H1 (cell line): Measurements from ENCODE around the gene TRABD. TPM values are rescaled to one million over a fixed set of nuclear protein-coding genes. Genes with fewer than 3 reads are reported as not detected.

Experiments
- CTCF ChIA-PET: fragments of 300-600 bp; sonication (Branson Sonifier 250); formaldehyde crosslinking; loops from one replicate; lab custom pipeline; 2021; ENCODE audit not compliant: partially characterized antibody; lab: Charles Lee
- POLR2A ChIA-PET: fragments of 300-600 bp; sonication (Branson Sonifier 250); formaldehyde crosslinking; loops from one replicate; lab custom pipeline; 2021; ENCODE audit warnings: inconsistent platforms; ENCODE audit not compliant: partially characterized antibody; lab: Charles Lee
- DNase-seq, 2 experiments: peaks; one replicate each; pipeline versions ENCODE4 v3.0.0 to v3.0.0-alpha.2; 2010 to 2022; ENCODE audit warnings: low spot score in 2 of 2, low read depth in 1 of 2, mixed read lengths in 1 of 2
- FAIRE-seq: peaks from 2 replicates; lab custom pipeline; 2011; peaks lifted over from hg19 to GRCh38; lab: Jason Lieb, UNC
- H2AFZ ChIP-seq: 2 replicates; pipeline ENCODE4 v1.8.1; 2012; ENCODE audit warnings: low read length, inconsistent platforms
- H2AK5ac ChIP-seq: 2 replicates; pipeline ENCODE4 v1.6.1; 2013; ENCODE audit warnings: low read depth, low read length
- H2BK120ac ChIP-seq: replicated peaks from 2 replicates; pipeline ENCODE3; 2013; ENCODE audit warnings: low read depth, low read length, inconsistent platforms
- H2BK12ac ChIP-seq: 2 replicates; pipeline ENCODE4 v1.6.1; 2013; ENCODE audit warnings: low read depth, low read length
- H2BK15ac ChIP-seq: 2 replicates; pipeline ENCODE4 v1.6.1; 2013; ENCODE audit warnings: low read length
- H2BK20ac ChIP-seq: 2 replicates; pipeline ENCODE4 v1.6.1; 2013; ENCODE audit warnings: low read length
- H2BK5ac ChIP-seq: 2 replicates; pipeline ENCODE4 v1.6.1; 2013; ENCODE audit warnings: low read depth, low read length
- H3K14ac ChIP-seq: 2 replicates; pipeline ENCODE4 v1.6.1; 2013; ENCODE audit warnings: inconsistent platforms; ENCODE audit not compliant: insufficient read length
- H3K18ac ChIP-seq: 2 replicates; pipeline ENCODE4 v1.6.1; 2013; ENCODE audit warnings: low read length; ENCODE audit errors: extremely low read depth
- H3K23ac ChIP-seq: 2 replicates; pipeline ENCODE4 v1.6.1; 2013; ENCODE audit warnings: inconsistent platforms; ENCODE audit not compliant: insufficient read length
- H3K23me2 ChIP-seq: 2 replicates; pipeline ENCODE4 v1.6.1; 2013; ENCODE audit warnings: low read depth, low read length
- H3K27ac ChIP-seq: 2 replicates; pipeline ENCODE4 v1.6.1; 2011; ENCODE audit warnings: low read depth, low read length, inconsistent platforms
- H3K27me3 ChIP-seq, 4 experiments: replicated peaks in 1 of 4; 1 replicate in 1 of 4; 2 replicates in 3 of 4; pipeline versions ENCODE4 v1.6.1 to v1.8.1; 2011 to 2013; ENCODE audit warnings: low read length in 3 of 4, mild to moderate bottlenecking in 3 of 4, inconsistent platforms in 2 of 4, mixed read lengths in 2 of 4, moderate library complexity in 1 of 4; ENCODE audit not compliant: control insufficient read depth in 3 of 4, insufficient read depth in 3 of 4; ENCODE audit errors: extremely low read depth in 1 of 4
- H3K36me3 ChIP-seq, 4 experiments: 2 replicates each; pipeline versions ENCODE4 v1.6.1 to v1.8.1; 2011 to 2013; ENCODE audit warnings: mild to moderate bottlenecking in 4 of 4, low read length in 3 of 4, moderate library complexity in 2 of 4, control low read depth in 1 of 4, inconsistent platforms in 1 of 4; ENCODE audit not compliant: insufficient read depth in 4 of 4, control insufficient read depth in 2 of 4
- H3K4ac ChIP-seq: replicated peaks from 2 replicates; pipeline ENCODE3; 2013; ENCODE audit warnings: low read length, low read depth, mixed read lengths, inconsistent platforms; ENCODE audit not compliant: insufficient read length
- H3K4me1 ChIP-seq, 4 experiments: replicated peaks in 1 of 4; 1 replicate in 1 of 4; 2 replicates in 3 of 4; pipeline versions ENCODE4 v1.6.1 to v1.8.1; 2011 to 2013; ENCODE audit warnings: low read length in 3 of 4, inconsistent platforms in 2 of 4, mixed read lengths in 1 of 4; ENCODE audit not compliant: insufficient read depth in 4 of 4, control insufficient read depth in 3 of 4
- H3K4me2 ChIP-seq, 2 experiments: 2 replicates each; pipeline versions ENCODE4 v1.6.1 to v1.8.1; 2011 to 2013; ENCODE audit warnings: low read depth in 2 of 2, low read length in 2 of 2, control low read depth in 1 of 2, inconsistent platforms in 1 of 2, mild to moderate bottlenecking in 1 of 2; ENCODE audit not compliant: insufficient read depth in 1 of 2
- H3K4me3 ChIP-seq, 4 experiments: fragments of 200-600, 300-600 bp in 1 of 4; sonication (generic), shearing (Covaris generic), sonication (Bioruptor Twin) in 1 of 4; 2 replicates each; pipeline versions ENCODE4 v1.5.1 to v1.8.1; 2011 to 2016; ENCODE audit warnings: low read length in 4 of 4, low read depth in 3 of 4, control low read depth in 2 of 4, inconsistent platforms in 2 of 4, mild to moderate bottlenecking in 2 of 4, mixed read lengths in 1 of 4, moderate library complexity in 1 of 4; ENCODE audit not compliant: insufficient read depth in 2 of 4; ENCODE audit errors: extremely low read depth in 1 of 4
- H3K56ac ChIP-seq: replicated peaks from 2 replicates; pipeline ENCODE3; 2013; ENCODE audit warnings: low read depth, mild to moderate bottlenecking, mixed read lengths, low read length, inconsistent platforms; ENCODE audit not compliant: insufficient read length
- H3K79me1 ChIP-seq: 2 replicates; pipeline ENCODE4 v1.6.1; 2013; ENCODE audit warnings: low read depth, low read length, control low read depth
- H3K79me2 ChIP-seq, 2 experiments: 2 replicates each; pipeline versions ENCODE4 v1.6.1 to v1.8.1; 2012 to 2013; ENCODE audit warnings: low read length in 2 of 2, mild to moderate bottlenecking in 2 of 2, inconsistent platforms in 1 of 2; ENCODE audit not compliant: insufficient read depth in 2 of 2, control insufficient read depth in 1 of 2
- H3K9ac ChIP-seq, 4 experiments: replicated peaks in 1 of 4; 1 replicate in 1 of 4; 2 replicates in 3 of 4; pipeline versions ENCODE4 v1.6.1 to v1.8.1; 2011 to 2013; ENCODE audit warnings: low read depth in 3 of 4, low read length in 3 of 4, control low read depth in 2 of 4, mild to moderate bottlenecking in 2 of 4, moderate library complexity in 2 of 4, inconsistent platforms in 1 of 4; ENCODE audit errors: extremely low read depth in 1 of 4
- H3K9me3 ChIP-seq, 2 experiments: 2 replicates each; pipeline versions ENCODE4 v1.6.1 to v1.8.1; 2012 to 2013; ENCODE audit warnings: mild to moderate bottlenecking in 2 of 2, moderate library complexity in 2 of 2, control low read depth in 1 of 2, inconsistent platforms in 1 of 2, low read depth in 1 of 2, low read length in 1 of 2, mixed read lengths in 1 of 2; ENCODE audit not compliant: insufficient read depth in 2 of 2
- H4K20me1 ChIP-seq, 2 experiments: replicated peaks in 1 of 2; 2 replicates each; pipeline versions ENCODE3 to v1.8.1; 2011 to 2013; ENCODE audit warnings: inconsistent platforms in 2 of 2, low read length in 2 of 2, mild to moderate bottlenecking in 1 of 2; ENCODE audit not compliant: insufficient read depth in 2 of 2, control insufficient read depth in 1 of 2
- H4K5ac ChIP-seq: 2 replicates; pipeline ENCODE4 v1.6.1; 2013; ENCODE audit warnings: low read length, low read depth, mixed read lengths, inconsistent platforms; ENCODE audit not compliant: insufficient read length
- H4K8ac ChIP-seq: 2 replicates; pipeline ENCODE4 v1.8.0; 2013; ENCODE audit warnings: mild to moderate bottlenecking, moderate library complexity, low read length, inconsistent platforms; ENCODE audit not compliant: insufficient read depth; ENCODE audit errors: extremely low read depth
- H4K91ac ChIP-seq: replicated peaks from 2 replicates; pipeline ENCODE3; 2013; ENCODE audit warnings: low read length, mixed read lengths, inconsistent platforms; ENCODE audit not compliant: insufficient read length
- NRF1 ChIP-seq: IDR thresholded peaks from 2 replicates; pipeline ENCODE4 v1.6.1; 2011; ENCODE audit warnings: mild to moderate bottlenecking, low read depth, low read length, improper control_type of control experiment
- SP2 ChIP-seq: IDR thresholded peaks from 2 replicates; pipeline ENCODE4 v1.6.1; 2012; ENCODE audit warnings: mild to moderate bottlenecking, low read length, inconsistent platforms
- YY1 ChIP-seq: IDR thresholded peaks from 2 replicates; pipeline ENCODE4 v1.6.1; 2011; ENCODE audit warnings: low read depth, mild to moderate bottlenecking, low read length
- WGBS, 2 experiments: shearing (Covaris generic) in 1 of 2; methylation state at CpG; one replicate each; pipeline versions ENCODE4 v1.1.6 to v1.1.7; 2013 to 2015; ENCODE audit warnings: low lambda C conversion rate in 2 of 2, mixed read lengths in 2 of 2, inconsistent platforms in 1 of 2, low coverage in 1 of 2, missing lambda C conversion rate in 1 of 2; ENCODE audit not compliant: insufficient replicate concordance in 2 of 2, insufficient coverage in 1 of 2, insufficient read length in 1 of 2; ENCODE audit errors: extremely low coverage in 1 of 2, missing lambda C conversion rate in 1 of 2; 5-methylcytosine and 5-hydroxymethylcytosine counted together
- polyA plus RNA-seq, 7 experiments: library from polyadenylated mRNA; depleted of rRNA in 3 of 7; stranded (reverse) in 5 of 7; unstranded in 2 of 7; fragments of >200 nt in 5 of 7; fragments of 200-250 nt in 2 of 7; gene quantifications; 1 replicate in 5 of 7; 2 replicates in 1 of 7; 4 replicates in 1 of 7; pipeline versions ENCODE4 v1.2.1 to v1.2.3, GENCODE V29; 2011 to 2013; ENCODE audit warnings: missing spikeins in 2 of 7, mixed read lengths in 2 of 7
- total RNA-seq: library from RNA; stranded (reverse); fragmentation: NEBNext Ultra II Directional; extraction: Animal tissue kit (Norgen Biotek cat#: 25700); gene quantifications from 2 replicates; pipeline ENCODE4 v1.2.1, GENCODE V29; 2021

TRABD gene
- total and polyA plus RNA-seq, 2 of the 8 experiments (the other 6 are each of a cell fraction or from before 2014, with no cell fraction given): 44.2 to 57.5 TPM

DNA sequence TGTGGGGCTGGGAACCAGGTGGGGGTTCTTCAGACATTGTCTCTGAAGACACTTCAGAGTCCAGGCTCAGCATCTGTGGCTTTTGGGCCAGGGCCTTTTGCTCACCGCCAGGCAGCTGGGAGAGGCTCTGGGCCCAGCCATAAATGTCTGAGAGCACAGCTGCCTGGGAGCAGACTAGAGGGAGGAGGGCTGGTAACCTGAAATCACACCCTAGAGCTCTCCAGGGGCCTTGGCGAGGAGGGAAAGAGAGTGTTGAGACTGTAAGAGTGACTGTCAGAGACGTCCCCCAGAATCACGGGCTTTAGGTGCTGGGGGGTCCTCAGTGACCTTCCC, 4.1 kb downstream of the TRABD start:
- CTCF ChIA-PET: interaction anchor here (0.8 to 4.4 kb wide), 12 partner anchors 12 to 130 kb away, joined by 3 to 21 read pairs (median 4); no protein-coding TSS in a partner anchor
- no peak overlapping the region for H2AK5ac ChIP-seq
- TF ChIP-seq SP2 (no peak), NRF1 (no peak), YY1 (no peak)

More for the DNA sequence above, 4.1 kb downstream of the TRABD start:
- Histone ChIP-seq H3K27me3 (peaks cover 0 to 6% (median 2%) of the 10 kb centered on the region in 4 experiments; a peak in 3 of 7 replicates), H3K23ac (no peak overlapping the region), H2BK15ac (no peak overlapping the region), H3K79me2 (peaks cover 0 to 23% of the 10 kb centered on the region in 2 experiments; a peak in 1 of 4 replicates), H2BK12ac (no peak overlapping the region), H3K9ac (no peak overlapping the region), H2BK120ac (no peak overlapping the region), H3K27ac (no peak overlapping the region), H3K79me1 (peaks cover 12% of the 10 kb centered on the region), H2AFZ (no peak overlapping the region), H3K9me3 (no peaks in the 10 kb centered on the region), H4K8ac (peak overlapping the region; percentile 71; the same call in 1 of the 2 replicates), H3K4ac (no peak overlapping the region), H3K23me2 (peaks cover 8% of the 10 kb centered on the region; the same call in 1 of the 2 replicates), H3K4me2 (peak overlapping the region; percentile 41 to 67; a peak in 2 of 4 replicates), H3K4me1 (peaks cover 2 to 23% (median 10%) of the 10 kb centered on the region in 4 experiments; a peak in 6 of 7 replicates), H4K5ac (no peak overlapping the region), H3K36me3 (peaks cover 3 to 12% (median 5%) of the 10 kb centered on the region in 4 experiments; a peak in 4 of 8 replicates), H2BK5ac (no peak overlapping the region), H3K56ac (no peak overlapping the region), H3K14ac (no peak overlapping the region), H2BK20ac (no peak overlapping the region), H4K91ac (no peak overlapping the region), H3K18ac (no peak overlapping the region), H4K20me1 (peaks cover 21 to 34% of the 10 kb centered on the region in 2 experiments), H3K4me3 (peak overlapping the region in 1 of 4 experiments; percentile 57; a peak in 2 of 8 replicates)
- DNase-seq: no peak
- WGBS, 2 experiments: 57% methylated on average over 4 of the region's 4 CpGs; no CpG with 5 or more reads in 1 of the 2 experiments
- POLR2A ChIA-PET: interaction anchor here (1.8 kb wide), 1 partner anchor 15 kb away, joined by 9 read pairs; no protein-coding TSS in a partner anchor
- FAIRE-seq: no peak
